SK-N-MC (cell line): ENCODE results near the gene FBXL19.

Experiments
- DNase-seq: peaks from one replicate; pipeline ENCODE4 v3.0.0-alpha.2; 2011; ENCODE audit warnings: low read depth, low spot score
- H3K27ac ChIP-seq: fragments of 200-600 bp; sonication (generic); 2 replicates; pipeline ENCODE4 v1.5.1; 2016; ENCODE audit warnings: mixed run types
- H3K36me3 ChIP-seq: fragments of 200-600 bp; sonication (generic); 2 replicates; pipeline ENCODE4 v1.6.1; 2017; ENCODE audit warnings: antibody characterized with exemption, low read length, mixed read lengths; ENCODE audit not compliant: insufficient read depth
- H3K4me3 ChIP-seq: fragments of 200-600 bp; sonication (generic); 2 replicates; pipeline ENCODE4 v1.5.1; 2016
- H3K9ac ChIP-seq: fragments of 200-600 bp; sonication (generic); 2 replicates; pipeline ENCODE4 v1.8.0; 2017; ENCODE audit warnings: mixed run types, mixed read lengths; ENCODE audit not compliant: insufficient read length
- H3K9me3 ChIP-seq: fragments of 200-600 bp; sonication (generic); 2 replicates; pipeline ENCODE4 v1.6.1; 2017; ENCODE audit warnings: low read depth, mild to moderate bottlenecking, antibody characterized with exemption, low read length, moderate library complexity, mixed read lengths
- EZH2 ChIP-seq: fragments of 200-600 bp; sonication (generic); IDR thresholded peaks from one replicate; pipeline ENCODE4 v1.6.1; 2017; ENCODE audit warnings: antibody characterized with exemption
- FOXP2 ChIP-seq: optimal IDR thresholded peaks from 2 replicates; pipeline ENCODE3; 2011; ENCODE audit warnings: mild to moderate bottlenecking, moderate library complexity; ENCODE audit not compliant: insufficient read depth; ENCODE audit errors: extremely low read length, control extremely low read depth
- POLR2AphosphoS5 ChIP-seq: IDR thresholded peaks from 2 replicates; pipeline ENCODE4 v1.6.1; 2012; ENCODE audit warnings: mild to moderate bottlenecking, low read depth, low read length, borderline replicate concordance

The FBXL19 gene

DNA sequence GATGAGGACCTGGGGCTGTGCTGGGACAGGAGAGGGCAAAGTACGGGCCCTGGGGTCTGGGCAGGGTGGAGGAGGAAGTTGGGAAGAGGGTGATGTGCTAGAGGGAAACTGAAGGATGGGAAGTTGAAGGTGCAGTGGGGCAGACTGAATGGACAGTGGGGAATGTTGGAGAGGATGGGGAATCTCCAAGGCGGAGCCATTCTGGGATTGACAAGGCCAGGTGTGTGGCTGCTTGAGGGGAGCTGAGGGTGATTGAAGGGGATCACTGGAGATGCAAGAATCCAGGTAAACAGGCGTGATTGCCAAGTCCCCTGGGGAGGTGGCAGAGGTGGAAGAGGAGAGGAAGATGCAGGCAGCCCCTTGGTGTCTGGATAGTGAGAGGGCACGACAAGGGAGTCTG is 53.1 kb downstream of the FBXL19 start:
- DNase-seq, result no peak
- TF ChIP-seq FOXP2 (no peak), POLR2AphosphoS5 (no peak), EZH2 (no peak)
- Histone ChIP-seq H3K36me3 (peaks cover 65% of the 10 kb centered on the region), H3K27ac (no peak overlapping the region), H3K9ac (no peak overlapping the region), H3K9me3 (no peaks in the 10 kb centered on the region), H3K4me3 (no peak overlapping the region)

DNA sequence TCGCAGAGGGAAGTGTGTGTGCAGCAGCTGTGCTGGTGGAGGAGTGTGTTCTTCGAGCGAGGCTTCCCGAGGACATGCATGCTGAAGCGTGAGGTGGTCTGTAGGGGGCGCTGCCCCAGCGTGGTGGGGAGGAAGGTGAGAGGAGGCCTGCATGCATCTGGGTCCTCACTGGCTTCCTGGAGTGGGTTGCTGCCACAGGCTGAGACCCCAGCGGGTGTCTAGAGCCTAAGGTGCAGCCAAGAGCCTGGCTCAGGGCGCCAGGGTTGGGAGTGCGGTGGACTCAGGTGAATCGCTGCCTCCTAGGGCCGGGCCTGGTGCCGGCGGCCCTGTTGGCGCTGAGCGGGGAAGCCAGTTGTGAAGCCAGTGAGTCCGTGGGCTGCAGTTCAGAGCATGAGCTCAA is 54.1 kb downstream of the FBXL19 start:
- no peak for DNase-seq
- H3K9me3 ChIP-seq, result no peaks in the 10 kb centered on the region
- no peak overlapping the region for H3K9ac ChIP-seq
- peaks cover 57% of the 10 kb centered on the region for H3K36me3 ChIP-seq
- no peak overlapping the region for H3K4me3 ChIP-seq
- TF ChIP-seq EZH2 (no peak), POLR2AphosphoS5 (no peak), FOXP2 (no peak)
- H3K27ac ChIP-seq, result no peak overlapping the region

DNA sequence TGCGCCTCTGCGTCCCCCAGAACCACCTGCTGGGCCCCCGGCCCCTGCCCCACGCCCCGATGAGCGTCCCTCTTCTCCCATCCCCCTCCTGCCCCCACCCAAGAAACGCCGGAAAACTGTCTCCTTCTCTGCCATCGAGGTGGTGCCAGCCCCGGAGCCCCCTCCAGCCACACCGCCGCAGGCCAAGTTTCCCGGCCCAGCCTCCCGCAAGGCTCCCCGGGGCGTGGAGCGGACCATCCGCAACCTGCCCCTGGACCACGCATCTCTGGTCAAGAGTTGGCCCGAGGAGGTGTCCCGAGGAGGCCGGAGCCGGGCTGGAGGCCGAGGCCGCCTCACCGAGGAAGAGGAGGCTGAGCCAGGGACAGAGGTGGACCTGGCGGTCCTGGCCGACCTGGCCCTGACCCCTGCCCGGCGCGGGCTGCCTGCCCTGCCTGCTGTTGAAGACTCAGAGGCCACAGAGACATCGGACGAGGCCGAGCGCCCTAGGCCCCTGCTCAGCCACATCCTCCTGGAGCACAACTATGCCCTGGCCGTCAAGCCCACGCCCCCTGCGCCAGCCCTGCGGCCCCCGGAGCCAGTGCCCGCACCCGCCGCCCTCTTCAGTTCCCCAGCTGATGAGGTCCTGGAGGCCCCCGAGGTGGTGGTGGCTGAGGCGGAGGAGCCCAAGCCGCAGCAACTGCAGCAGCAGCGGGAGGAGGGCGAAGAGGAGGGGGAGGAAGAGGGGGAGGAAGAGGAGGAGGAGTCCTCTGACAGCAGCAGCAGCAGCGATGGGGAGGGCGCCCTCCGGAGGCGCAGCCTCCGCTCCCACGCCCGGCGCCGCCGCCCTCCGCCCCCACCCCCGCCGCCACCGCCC is 56.0 kb downstream of the FBXL19 start:
- H3K36me3 ChIP-seq, result peaks cover 45% of the 10 kb centered on the region; the same call in 1 of the 2 replicates
- no peak overlapping the region for H3K9ac ChIP-seq
- DNase-seq, result no peak
- no peaks in the 10 kb centered on the region for H3K9me3 ChIP-seq
- H3K27ac ChIP-seq, result no peak overlapping the region
- H3K4me3 ChIP-seq, result no peak overlapping the region
- no peak for TF ChIP-seq FOXP2
- no peak for TF ChIP-seq POLR2AphosphoS5

DNA sequence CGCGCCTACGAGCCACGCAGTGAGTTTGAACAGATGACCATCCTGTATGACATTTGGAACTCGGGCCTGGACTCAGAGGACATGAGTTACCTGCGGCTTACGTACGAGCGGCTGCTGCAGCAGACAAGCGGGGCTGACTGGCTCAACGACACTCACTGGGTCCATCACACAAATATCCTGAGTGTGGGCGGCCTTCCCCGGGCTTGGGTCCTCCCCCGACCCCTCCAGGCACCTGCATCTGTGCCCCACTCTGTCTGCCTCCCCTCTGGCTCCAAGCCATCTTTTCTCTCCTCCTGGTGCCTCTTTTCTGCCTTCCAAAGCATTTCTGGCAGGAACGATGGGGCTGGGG is 56.6 kb downstream of the FBXL19 start:
- TF ChIP-seq POLR2AphosphoS5, result no peak
- TF ChIP-seq FOXP2, result no peak
- no peak for TF ChIP-seq EZH2
- DNase-seq, result no peak
- no peaks in the 10 kb centered on the region for H3K9me3 ChIP-seq
- no peak overlapping the region for H3K27ac ChIP-seq
- H3K9ac ChIP-seq, result no peak overlapping the region
- peaks cover 44% of the 10 kb centered on the region; the same call in 1 of the 2 replicates for H3K36me3 ChIP-seq
- no peak overlapping the region for H3K4me3 ChIP-seq

DNA sequence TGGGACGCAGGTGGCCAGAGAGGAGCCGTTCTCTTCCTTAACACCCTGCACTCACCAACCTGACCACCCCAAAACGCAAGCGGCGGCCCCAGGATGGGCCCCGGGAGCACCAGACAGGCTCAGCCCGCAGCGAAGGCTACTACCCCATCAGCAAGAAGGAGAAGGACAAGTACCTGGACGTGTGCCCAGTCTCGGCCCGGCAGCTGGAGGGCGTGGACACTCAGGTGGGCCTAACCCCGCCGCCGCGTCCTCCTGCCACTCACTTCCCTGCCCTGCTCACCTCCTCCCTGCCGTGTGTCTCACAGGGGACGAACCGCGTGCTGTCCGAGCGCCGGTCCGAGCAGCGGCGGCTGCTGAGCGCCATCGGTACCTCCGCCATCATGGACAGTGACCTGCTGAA is 57.1 kb downstream of the FBXL19 start:
- Histone ChIP-seq H3K27ac (no peak overlapping the region), H3K36me3 (peaks cover 41% of the 10 kb centered on the region; the same call in 1 of the 2 replicates), H3K4me3 (no peak overlapping the region), H3K9me3 (no peaks in the 10 kb centered on the region), H3K9ac (no peak overlapping the region)
- TF ChIP-seq EZH2 (no peak), FOXP2 (no peak), POLR2AphosphoS5 (no peak)
- DNase-seq, result no peak

DNA sequence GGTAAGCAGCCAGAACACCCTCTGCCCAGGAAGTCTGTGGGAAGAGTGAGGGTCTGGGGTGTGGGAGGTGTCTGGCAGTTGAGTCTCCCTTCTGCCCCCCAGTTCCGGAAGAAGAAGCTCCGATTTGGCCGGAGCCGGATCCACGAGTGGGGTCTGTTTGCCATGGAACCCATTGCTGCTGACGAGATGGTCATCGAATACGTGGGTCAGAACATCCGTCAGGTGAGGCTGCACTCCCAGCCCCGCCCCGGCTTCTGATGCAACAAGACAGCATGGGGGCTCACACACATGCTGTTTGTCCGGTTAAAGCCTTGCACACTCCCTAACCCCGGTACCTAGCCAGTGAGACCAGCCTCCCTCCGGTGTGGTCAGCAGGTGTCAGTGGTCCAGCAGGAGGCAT is 57.6 kb downstream of the FBXL19 start:
- H3K36me3 ChIP-seq, result peaks cover 37% of the 10 kb centered on the region; the same call in 1 of the 2 replicates
- no peak overlapping the region for H3K9ac ChIP-seq
- DNase-seq, result no peak
- no peak for TF ChIP-seq FOXP2
- no peak for TF ChIP-seq POLR2AphosphoS5
- no peak for TF ChIP-seq EZH2
- H3K27ac ChIP-seq, result no peak overlapping the region
- H3K9me3 ChIP-seq, result no peaks in the 10 kb centered on the region
- H3K4me3 ChIP-seq, result no peak overlapping the region

DNA sequence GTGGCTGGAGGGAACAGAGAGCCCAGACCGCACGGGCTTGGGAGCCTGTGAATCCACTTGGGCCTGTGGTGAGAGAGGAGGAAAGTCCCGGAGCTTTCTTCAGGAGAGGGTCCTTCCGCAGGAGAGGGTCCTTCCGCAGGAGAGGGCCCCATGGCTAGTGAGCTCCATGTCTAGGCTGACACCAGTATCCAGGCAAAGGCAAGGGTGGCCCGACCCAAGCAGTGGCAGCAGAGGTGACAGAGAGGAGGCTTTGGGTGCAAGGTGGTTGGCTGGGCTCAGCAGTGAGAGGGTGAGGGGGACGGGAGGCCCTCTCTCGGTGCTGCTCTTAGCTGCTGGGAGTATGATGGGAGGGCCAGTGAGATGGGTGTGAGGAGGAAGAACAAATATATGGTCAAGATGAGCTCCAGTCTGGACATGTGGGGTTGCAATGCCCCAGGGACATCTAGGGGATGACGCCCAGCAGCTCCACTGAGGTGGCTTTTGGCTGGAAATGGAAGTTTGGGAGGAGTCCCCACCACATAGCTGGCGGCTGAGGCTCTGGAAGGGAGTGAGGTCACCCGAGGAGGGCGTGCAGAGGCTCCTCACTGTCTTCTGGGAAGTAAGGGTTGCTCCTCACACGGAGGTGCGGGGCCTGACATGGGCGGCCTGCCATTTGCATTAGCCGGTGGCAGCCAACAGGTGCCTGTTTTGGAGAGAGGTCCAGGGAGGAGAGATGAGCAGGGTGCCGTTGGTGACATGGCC is 59.3 kb downstream of the FBXL19 start:
- Histone ChIP-seq H3K36me3 (peaks cover 25% of the 10 kb centered on the region; the same call in 1 of the 2 replicates), H3K27ac (no peak overlapping the region), H3K9ac (no peak overlapping the region), H3K4me3 (no peak overlapping the region), H3K9me3 (no peaks in the 10 kb centered on the region)
- no peak for DNase-seq
- TF ChIP-seq POLR2AphosphoS5, result no peak
- no peak for TF ChIP-seq EZH2
- TF ChIP-seq FOXP2, result no peak

DNA sequence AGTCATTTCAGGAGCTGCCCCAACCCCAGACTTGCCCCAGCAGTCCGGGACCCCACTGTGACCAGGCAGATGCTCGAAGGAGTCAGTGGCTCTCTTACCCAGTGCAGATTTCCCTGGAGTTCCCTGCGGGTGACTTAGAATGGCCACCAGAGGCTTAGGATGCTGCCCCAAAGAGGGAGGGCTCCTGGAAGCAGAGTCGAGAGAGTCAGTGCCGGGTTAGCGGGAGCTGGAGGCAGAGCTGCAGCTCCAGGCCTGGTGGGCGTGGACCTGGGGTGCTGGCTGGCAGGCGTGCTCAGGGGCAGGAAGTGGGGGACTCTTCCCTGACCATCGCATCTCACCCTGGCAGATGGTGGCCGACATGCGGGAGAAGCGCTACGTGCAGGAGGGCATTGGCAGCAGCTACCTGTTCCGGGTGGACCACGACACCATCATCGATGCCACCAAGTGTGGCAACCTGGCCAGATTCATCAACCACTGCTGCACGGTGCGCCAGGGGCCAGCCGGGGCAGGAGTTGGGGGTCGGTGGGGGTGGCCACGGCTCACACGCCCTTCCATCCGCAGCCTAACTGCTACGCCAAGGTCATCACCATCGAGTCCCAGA is 60.0 kb downstream of the FBXL19 start:
- Histone ChIP-seq H3K9me3 (no peaks in the 10 kb centered on the region), H3K27ac (no peak overlapping the region), H3K4me3 (no peak overlapping the region), H3K9ac (no peak overlapping the region), H3K36me3 (peaks cover 25% of the 10 kb centered on the region; the same call in 1 of the 2 replicates)
- DNase-seq, result no peak
- TF ChIP-seq POLR2AphosphoS5 (no peak), FOXP2 (no peak), EZH2 (no peak)
